A673 (cell line): ENCODE data around the gene ZBTB47. TPM values are rescaled to one million over a fixed set of nuclear protein-coding genes. Genes with fewer than 3 reads are reported as not detected.
A peak's percentile ranks its signal among the peaks of the same experiment; 100 is the strongest.

Experiments used
- BruUV-seq: library from RNA; stranded (reverse); fragments of 400-500 nt; replicated peaks from 2 replicates; lab custom pipeline; 2021; lab: Mats Ljungman, UMichigan
- CTCF ChIA-PET: fragments of 300-600 bp; sonication (Branson Sonifier 250); formaldehyde crosslinking; loops from one replicate; lab custom pipeline; 2022; ENCODE audit warnings: antibody characterized with exemption; lab: Charles Lee
- POLR2A ChIA-PET: fragments of 300-600 bp; sonication (Branson Sonifier 250); formaldehyde crosslinking; loops from one replicate; lab custom pipeline; 2022; ENCODE audit warnings: antibody characterized with exemption; ENCODE audit not compliant: low non-redundant PET; lab: Charles Lee
- DNase-seq: peaks from one replicate; pipeline ENCODE4 v3.0.0-alpha.2; 2015; ENCODE audit warnings: low spot score
- H3K27ac ChIP-seq: fragments of 200-600 bp; sonication (generic); 2 replicates; pipeline ENCODE4 v1.5.1; 2016; ENCODE audit warnings: mixed run types, low read depth, mild to moderate bottlenecking, mixed read lengths, antibody characterized with exemption, low read length; ENCODE audit not compliant: poor library complexity, severe bottlenecking
- H3K27me3 ChIP-seq: fragments of 200-600 bp; sonication (generic); replicated peaks from 2 replicates; pipeline ENCODE4 v1.6.1; 2017; ENCODE audit warnings: mixed run types, low read depth, mild to moderate bottlenecking, mixed read lengths, antibody characterized with exemption, low read length; ENCODE audit not compliant: insufficient read depth, poor library complexity
- H3K36me3 ChIP-seq: fragments of 200-600 bp; sonication (generic); 2 replicates; pipeline ENCODE4 v1.6.1; 2016; ENCODE audit warnings: mixed run types, mild to moderate bottlenecking, mixed read lengths, antibody characterized with exemption, low read length; ENCODE audit not compliant: insufficient read depth, poor library complexity, severe bottlenecking
- H3K4me1 ChIP-seq: fragments of 200-600 bp; sonication (generic); 2 replicates; pipeline ENCODE4 v1.6.1; 2017; ENCODE audit warnings: mixed run types, mild to moderate bottlenecking, mixed read lengths, antibody characterized with exemption, low read length; ENCODE audit not compliant: insufficient read depth, poor library complexity, severe bottlenecking
- H3K4me3 ChIP-seq: fragments of 200-600 bp; sonication (generic); 2 replicates; pipeline ENCODE4 v1.5.1; 2016; ENCODE audit warnings: low read depth, mixed run types, mild to moderate bottlenecking, mixed read lengths, low read length; ENCODE audit not compliant: poor library complexity, severe bottlenecking
- H3K9me3 ChIP-seq: fragments of 200-600 bp; sonication (generic); 2 replicates; pipeline ENCODE4 v1.6.1; 2016; ENCODE audit warnings: mixed run types, low read depth, mild to moderate bottlenecking, mixed read lengths, antibody characterized with exemption, low read length; ENCODE audit not compliant: poor library complexity, severe bottlenecking
- EZH2 ChIP-seq: fragments of 200-600 bp; sonication (generic); IDR thresholded peaks from 2 replicates; pipeline ENCODE4 v1.6.1; 2017; ENCODE audit warnings: borderline replicate concordance, low read depth, mild to moderate bottlenecking, mixed read lengths, antibody characterized with exemption, low read length; ENCODE audit not compliant: poor library complexity, severe bottlenecking
- intact Hi-C: fragments of 100-400 bp; cut with micrococcal nuclease; formaldehyde crosslinking; loops from one replicate; pipeline ENCODE4 v1.10.0; 2022; ENCODE audit not compliant: unreplicated experiment
- total RNA-seq: library from RNA; stranded (reverse); gene quantifications from 2 replicates; pipeline ENCODE4 v1.2.3, GENCODE V29; 2021
- TF ChIP-seq, protein P1 (sequence below): fragments of 300-800, 200-600 bp; sonication (generic); conservative IDR thresholded peaks from 2 replicates; pipeline ENCODE4 v1.5.1; 2017; ENCODE audit warnings: low read depth, mild to moderate bottlenecking, antibody characterized with exemption, low read length, moderate library complexity, mixed read lengths

ZBTB47 gene
- total RNA-seq, 1 experiment from 2014 or later: 4.4 TPM

DNA sequence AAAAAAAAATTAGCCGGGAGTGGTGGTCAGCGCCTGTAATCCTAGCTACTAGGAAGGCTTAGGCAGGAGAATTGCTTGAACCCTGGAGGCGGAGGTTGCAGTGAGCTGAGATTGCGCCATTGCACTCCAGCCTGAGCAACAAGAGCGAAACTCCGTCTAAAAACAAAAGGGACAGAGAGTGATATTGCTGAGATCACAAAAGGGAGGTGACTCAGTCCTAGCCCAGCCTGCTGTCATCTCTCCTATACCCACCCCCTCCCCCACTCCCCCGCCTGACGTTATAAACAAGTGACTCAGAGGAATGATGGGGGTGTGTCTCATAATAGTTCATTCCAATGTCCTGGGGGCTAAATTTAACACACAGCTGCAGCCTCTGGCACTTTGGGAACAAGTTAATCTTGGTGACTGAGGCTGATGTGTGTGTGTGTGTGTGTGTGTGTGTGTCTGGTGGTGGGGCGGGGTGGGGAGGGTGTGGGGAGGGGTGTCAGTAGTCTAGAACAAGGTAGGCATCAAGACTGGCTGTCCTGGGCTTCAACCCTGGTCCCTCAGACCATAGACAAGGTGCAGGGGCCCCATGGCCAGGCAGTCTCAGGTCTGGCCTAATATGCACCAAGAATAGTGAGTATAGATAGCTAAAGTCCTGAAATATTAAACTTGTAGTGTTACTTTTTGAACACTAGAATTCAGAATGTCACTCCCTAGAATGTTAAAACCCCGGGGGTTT, 30.5 kb downstream of the ZBTB47 start:
- Histone ChIP-seq H3K27ac (no peak overlapping the region), H3K4me3 (no peak overlapping the region), H3K9me3 (no peaks in the 10 kb centered on the region), H3K4me1 (no peaks in the 10 kb centered on the region), H3K36me3 (no peaks in the 10 kb centered on the region), H3K27me3 (no peaks in the 10 kb centered on the region)
- ChIA-PET CTCF (no interaction called here), POLR2A (no interaction called here)
- no TSS peak for BruUV-seq
- intact Hi-C loops: no loop called here
- peak; percentile 44 for DNase-seq
- TF ChIP-seq, protein P1, sequence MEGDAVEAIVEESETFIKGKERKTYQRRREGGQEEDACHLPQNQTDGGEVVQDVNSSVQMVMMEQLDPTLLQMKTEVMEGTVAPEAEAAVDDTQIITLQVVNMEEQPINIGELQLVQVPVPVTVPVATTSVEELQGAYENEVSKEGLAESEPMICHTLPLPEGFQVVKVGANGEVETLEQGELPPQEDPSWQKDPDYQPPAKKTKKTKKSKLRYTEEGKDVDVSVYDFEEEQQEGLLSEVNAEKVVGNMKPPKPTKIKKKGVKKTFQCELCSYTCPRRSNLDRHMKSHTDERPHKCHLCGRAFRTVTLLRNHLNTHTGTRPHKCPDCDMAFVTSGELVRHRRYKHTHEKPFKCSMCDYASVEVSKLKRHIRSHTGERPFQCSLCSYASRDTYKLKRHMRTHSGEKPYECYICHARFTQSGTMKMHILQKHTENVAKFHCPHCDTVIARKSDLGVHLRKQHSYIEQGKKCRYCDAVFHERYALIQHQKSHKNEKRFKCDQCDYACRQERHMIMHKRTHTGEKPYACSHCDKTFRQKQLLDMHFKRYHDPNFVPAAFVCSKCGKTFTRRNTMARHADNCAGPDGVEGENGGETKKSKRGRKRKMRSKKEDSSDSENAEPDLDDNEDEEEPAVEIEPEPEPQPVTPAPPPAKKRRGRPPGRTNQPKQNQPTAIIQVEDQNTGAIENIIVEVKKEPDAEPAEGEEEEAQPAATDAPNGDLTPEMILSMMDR: no peak
- TF ChIP-seq EZH2: no peak

DNA sequence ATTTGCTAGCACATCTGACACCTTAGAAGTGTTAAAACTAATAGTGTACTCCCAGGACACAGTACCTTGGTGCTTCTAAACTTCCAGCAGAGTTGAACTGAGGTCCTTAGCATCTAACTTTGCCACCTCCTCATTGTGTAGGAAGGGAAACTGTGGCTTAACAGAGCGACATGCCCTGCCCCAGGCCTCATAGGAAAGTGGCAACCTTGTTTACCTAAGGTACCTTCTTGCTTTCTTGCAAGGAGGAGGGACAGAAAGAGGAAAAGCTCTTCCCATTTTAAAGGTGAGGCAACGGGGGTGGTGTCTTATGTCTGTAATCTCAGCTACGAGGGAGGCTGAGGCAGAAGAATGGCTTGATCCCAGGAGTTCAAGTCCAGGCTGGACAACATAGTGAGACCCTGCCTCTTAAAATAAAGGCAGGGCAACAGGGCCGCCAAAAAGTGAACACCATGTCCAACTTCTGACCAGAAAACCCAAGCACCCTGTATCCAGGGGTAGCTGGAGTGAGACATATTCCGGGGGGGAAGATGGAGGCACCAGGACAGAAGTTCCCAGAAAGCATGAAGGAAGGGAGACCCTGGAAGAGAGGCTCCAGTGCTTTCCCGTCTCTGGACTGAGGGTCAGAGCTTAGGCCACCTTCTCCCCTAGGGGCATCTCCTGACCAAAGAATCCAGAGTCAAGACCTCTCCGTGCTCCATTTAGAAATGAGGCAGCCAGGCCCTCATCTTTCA, 31.3 kb downstream of the ZBTB47 start:
- Histone ChIP-seq H3K27ac (no peak overlapping the region), H3K9me3 (no peaks in the 10 kb centered on the region), H3K36me3 (no peaks in the 10 kb centered on the region), H3K4me1 (no peaks in the 10 kb centered on the region), H3K4me3 (no peak overlapping the region), H3K27me3 (no peaks in the 10 kb centered on the region)
- intact Hi-C loops: no loop called here
- no TSS peak for BruUV-seq
- ChIA-PET CTCF (no interaction called here), POLR2A (no interaction called here)
- TF ChIP-seq, protein P1: no peak
- no peak for TF ChIP-seq EZH2
- DNase-seq: no peak

DNA sequence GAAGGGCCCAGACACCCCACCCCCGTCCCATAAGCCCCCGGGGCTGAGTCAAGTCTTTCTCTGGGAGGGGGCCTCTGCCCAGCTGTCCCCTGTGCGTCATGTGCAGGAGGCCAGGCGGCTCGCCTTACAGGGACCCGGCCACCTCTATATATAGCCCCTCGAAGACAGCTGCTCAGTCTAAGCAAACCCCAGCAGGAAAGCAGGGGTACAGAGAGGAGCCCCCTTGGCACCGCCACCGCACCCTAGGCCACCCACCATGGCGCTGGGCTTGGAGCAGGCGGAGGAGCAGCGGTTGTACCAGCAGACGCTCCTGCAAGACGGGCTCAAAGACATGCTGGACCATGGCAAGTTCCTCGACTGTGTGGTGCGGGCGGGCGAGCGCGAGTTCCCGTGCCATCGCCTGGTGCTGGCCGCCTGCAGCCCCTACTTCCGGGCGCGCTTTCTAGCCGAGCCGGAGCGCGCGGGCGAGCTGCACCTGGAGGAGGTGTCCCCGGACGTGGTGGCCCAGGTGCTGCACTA, 31.9 kb downstream of the ZBTB47 start, which contains the start of gene KLHL40:
TSS of gene KLHL40 (plus strand) at position 175 of the 519 bp plus-strand sequence. CDS start at position 257, 82 bp downstream.
- Histone ChIP-seq H3K4me1 (no peaks in the 10 kb centered on the region), H3K4me3 (no peak within 1 kb of the TSS), H3K27me3 (no peaks in the 10 kb centered on the region), H3K9me3 (no peaks in the 10 kb centered on the region), H3K27ac (no peak within 1 kb of the TSS), H3K36me3 (no peaks in the 10 kb centered on the region)
- ChIA-PET CTCF (no interaction called here), POLR2A (no interaction called here)
- TF ChIP-seq, protein P1: no peak
- TF ChIP-seq EZH2: no peak
- intact Hi-C loops: no loop called here
- no TSS peak for BruUV-seq
- no peak for DNase-seq
